Measurements from ENCODE around the gene SSTR1. TPM values are rescaled to one million over a fixed set of nuclear protein-coding genes. Genes with fewer than 3 reads are reported as not detected.

SSTR1 gene
- total RNA-seq, 1 donor from 2014 or later: 0.15 TPM

- DNase-seq (ENCODE audit: low read depth): no peak
These were observed 5.1 kb upstream of the SSTR1 start for GRCh38 chr14:38202444-38203191.

GRCh38 chr14:38203929-38204718 is 3.6 kb upstream of the SSTR1 start:
- DNase-seq (ENCODE audit: low read depth): no peak

- no peak for DNase-seq (ENCODE audit: low read depth)
These were observed 3.0 kb upstream of the SSTR1 start for GRCh38 chr14:38204719-38205115.

GRCh38 chr14:38205119-38205813 is 2.4 kb upstream of the SSTR1 start:
- no peak for DNase-seq (ENCODE audit: low read depth)

GRCh38 chr14:38205949-38206665 is 1.6 kb upstream of the SSTR1 start:
- DNase-seq (ENCODE audit: low read depth): no peak

GRCh38 chr14:38206689-38207376 is 871 bp upstream of the SSTR1 start:
- DNase-seq (ENCODE audit: low read depth): no peak

GRCh38 chr14:38207377-38207735 is 348 bp upstream of the SSTR1 start:
- DNase-seq (ENCODE audit: low read depth): no peak

- peak; percentile 30 for DNase-seq (ENCODE audit: low read depth)
These were observed 1.2 kb downstream of the SSTR1 start for GRCh38 chr14:38208618-38209562.

- peak; percentile 29 for DNase-seq (ENCODE audit: low read depth)
These were observed 2.2 kb downstream of the SSTR1 start for GRCh38 chr14:38209572-38210557.

GRCh38 chr14:38210587-38211216 is 3.0 kb downstream of the SSTR1 start:
- no peak for DNase-seq (ENCODE audit: low read depth)

- no peak for DNase-seq (ENCODE audit: low read depth)
These were observed 3.6 kb downstream of the SSTR1 start for GRCh38 chr14:38211255-38211735.

GRCh38 chr14:38212111-38212510 is 4.4 kb downstream of the SSTR1 start:
- no peak for DNase-seq (ENCODE audit: low read depth)

- DNase-seq (ENCODE audit: low read depth): no peak
These were observed 5.3 kb downstream of the SSTR1 start for GRCh38 chr14:38213001-38213400.

- no peak for DNase-seq (ENCODE audit: low read depth)
These were observed 9.8 kb downstream of the SSTR1 start for GRCh38 chr14:38217553-38217952.

GRCh38 chr14:38221077-38221476 is 13.4 kb downstream of the SSTR1 start:
- DNase-seq (ENCODE audit: low read depth): no peak

- DNase-seq (ENCODE audit: low read depth): no peak
These were observed 16.6 kb downstream of the SSTR1 start for GRCh38 chr14:38224338-38224737.

- DNase-seq (ENCODE audit: low read depth): no peak
These were observed 18.2 kb downstream of the SSTR1 start for GRCh38 chr14:38225946-38226345.

- DNase-seq (ENCODE audit: low read depth): no peak
These were observed 18.7 kb downstream of the SSTR1 start for GRCh38 chr14:38226366-38226765.

Data from renal cortical epithelial cell (primary cell).